Myocyte (in vitro differentiated cells): ENCODE data around the gene OR4D2. TPM values are rescaled to one million over a fixed set of nuclear protein-coding genes. Genes with fewer than 3 reads are reported as not detected.

Experiments used
- DNase-seq: peaks from one replicate; pipeline ENCODE4 v3.0.0-alpha.2; 2012; ENCODE audit warnings: low read depth
- total RNA-seq: library from RNA; depleted of rRNA; stranded (reverse); fragments of >200 nt; gene quantifications from 2 replicates; pipeline ENCODE4 v1.2.3, GENCODE V29; 2014

The OR4D2 gene
- total RNA-seq, 1 donor from 2014 or later: not detected

- DNase-seq: no peak
Observed at GRCh38 chr17:58205936-58206335, 39.2 kb downstream of the OR4D2 start.

DNA sequence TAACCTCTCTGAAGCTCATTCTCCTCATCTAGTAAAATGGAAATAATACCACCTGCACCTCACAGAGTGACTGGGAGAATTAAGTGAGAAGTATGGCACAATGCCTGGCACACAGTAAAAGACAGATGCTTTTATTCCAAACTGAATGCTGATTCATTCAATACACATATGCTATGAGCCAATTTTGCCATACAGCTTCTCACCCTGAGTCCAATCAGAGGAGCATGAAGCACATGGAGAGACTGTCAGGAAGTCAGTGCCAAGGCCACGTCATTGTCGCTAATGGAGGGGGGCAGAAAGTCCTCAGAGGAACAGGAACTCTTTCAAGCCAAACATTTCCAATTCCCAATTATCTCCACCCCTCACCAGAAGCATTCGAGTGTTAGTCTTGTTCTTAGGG lies 40.7 kb downstream of the OR4D2 start:
- no peak for DNase-seq

- DNase-seq: no peak
Observed at GRCh38 chr17:58208344-58208743, 41.6 kb downstream of the OR4D2 start.

DNA sequence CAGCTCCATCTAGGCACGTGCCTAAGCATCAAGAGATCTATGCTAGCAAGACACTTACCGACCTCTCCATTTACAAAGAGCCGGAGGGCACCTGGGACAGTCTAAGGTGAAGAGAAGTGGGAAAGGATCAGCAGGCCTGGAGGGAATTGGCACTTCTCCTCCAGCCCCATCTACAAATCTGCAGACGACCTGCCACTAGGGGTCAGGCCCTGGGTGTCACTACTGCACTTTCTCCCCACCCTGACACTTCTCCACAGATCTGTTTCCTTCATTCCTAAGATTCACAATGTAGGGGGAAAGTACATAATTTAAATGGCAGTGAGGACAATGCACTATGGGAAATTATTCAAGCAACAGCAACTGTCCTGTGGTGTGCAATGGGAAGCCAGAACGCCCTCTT lies 44.1 kb downstream of the OR4D2 start:
- DNase-seq: no peak

DNA sequence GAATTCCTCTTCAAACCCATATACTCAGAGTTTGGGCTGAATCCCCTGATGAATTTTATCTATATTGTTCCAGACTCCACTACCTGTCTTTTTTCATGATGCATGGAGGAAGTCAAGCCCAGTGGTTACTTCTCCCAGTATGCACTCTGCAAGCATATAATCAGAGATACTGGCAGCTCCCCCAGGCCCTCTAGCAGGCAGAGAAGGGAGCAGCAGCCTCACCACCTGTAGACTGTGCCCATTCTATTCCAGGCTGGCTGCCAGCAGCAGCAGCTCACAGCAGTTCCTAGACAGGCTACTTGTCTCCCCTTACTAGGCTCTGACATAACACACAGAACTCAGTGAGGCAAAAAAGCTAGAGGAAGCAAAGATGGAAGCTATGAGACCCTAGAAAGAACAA lies 48.9 kb downstream of the OR4D2 start:
- no peak for DNase-seq

DNA sequence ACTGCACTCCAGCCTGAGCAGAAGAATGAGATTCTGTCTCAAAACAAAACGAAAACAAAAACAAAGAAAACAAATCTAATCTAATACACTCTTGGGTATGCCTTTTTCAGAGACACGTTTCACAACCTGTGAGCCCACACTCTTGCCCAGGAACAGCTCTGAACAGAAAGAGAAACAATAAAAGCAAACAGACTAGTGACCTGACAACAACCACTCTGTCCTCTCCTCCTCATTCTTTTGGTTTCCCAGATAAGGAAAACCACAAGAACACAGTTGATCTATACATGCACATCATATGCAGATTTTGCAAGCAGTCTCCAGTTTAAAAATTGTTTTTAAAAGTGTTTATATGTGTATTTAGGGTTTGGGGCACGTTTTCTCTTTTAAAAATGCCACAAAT lies 51.0 kb downstream of the OR4D2 start:
- DNase-seq: no peak

DNA sequence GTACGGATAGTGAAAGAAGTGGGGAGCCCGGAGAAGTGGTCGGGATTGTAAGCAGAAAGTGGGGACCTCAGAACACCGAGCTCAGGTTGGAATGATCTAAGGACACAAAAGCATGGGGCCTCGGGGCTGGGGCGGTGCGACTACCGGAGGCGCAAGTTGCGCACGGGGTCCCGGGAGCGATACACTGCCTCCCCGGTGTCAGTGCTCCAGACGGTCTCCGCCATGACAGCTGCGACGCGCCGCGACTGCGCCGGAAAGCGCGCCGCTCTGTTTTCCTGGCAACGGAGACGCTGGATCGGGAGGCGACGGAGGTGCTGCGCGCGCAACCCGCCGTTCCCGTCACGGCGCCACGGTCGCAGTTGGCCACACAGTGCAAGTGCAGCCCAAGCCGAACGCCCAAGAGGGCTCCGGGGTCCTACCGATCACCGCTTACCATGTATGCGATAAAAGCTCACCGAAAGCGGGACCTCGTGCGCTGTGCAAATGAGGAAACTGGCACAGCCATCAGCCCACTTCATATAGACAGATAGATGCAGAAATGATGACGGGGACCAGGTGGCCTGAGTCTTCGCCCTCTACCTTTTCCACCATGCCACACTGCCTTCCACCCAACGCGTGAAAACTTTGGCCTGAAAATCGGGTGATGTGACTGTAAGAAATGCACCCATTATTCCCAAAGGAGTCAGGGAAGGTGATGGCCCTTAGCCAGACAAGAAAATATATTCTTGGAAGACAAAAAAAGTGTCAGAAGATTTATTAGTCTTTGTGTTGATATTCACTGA lies 52.4 kb downstream of the OR4D2 start, which contains the start of gene MKS1:
Gene MKS1 (minus strand): TSS at position 249 of the 782 bp plus-strand sequence. CDS start 25 bp downstream, at position 224.
- DNase-seq: peak; percentile 94

GRCh38 chr17:58219789-58220183 lies 53.0 kb downstream of the OR4D2 start:
- no peak for DNase-seq

Other genes with a start within 250 kb of the OR4D2 start
- gene CUEDC1, start 211.6 kb upstream of the OR4D2 start, total RNA-seq: 49.7 and 51.7 TPM in 2 replicates
- gene VEZF1, start 178.7 kb upstream of the OR4D2 start, total RNA-seq: 49.2 and 57.7 TPM in 2 replicates
- 180 and 183 TPM in 2 replicates for gene SRSF1, start 159.7 kb upstream of the OR4D2 start, total RNA-seq
- gene DYNLL2, start 83.6 kb upstream of the OR4D2 start, total RNA-seq: 10.1 and 12.8 TPM in 2 replicates
- gene OR4D1, start 18.6 kb upstream of the OR4D2 start, total RNA-seq: not detected in 2 replicates
- not detected in 2 replicates for gene EPX, start 25.7 kb downstream of the OR4D2 start, total RNA-seq
- 8.4 and 12.3 TPM in 2 replicates for gene MKS1, start 52.3 kb downstream of the OR4D2 start, total RNA-seq
- gene LPO, start 71.6 kb downstream of the OR4D2 start, total RNA-seq: not detected in 2 replicates
- 0.05 TPM in 2 replicates for gene MPO, start 114.0 kb downstream of the OR4D2 start, total RNA-seq
- gene TSPOAP1, start 161.8 kb downstream of the OR4D2 start, total RNA-seq: 0.16 TPM in 1 of 2 replicates, not detected in the other
- gene SUPT4H1, start 185.2 kb downstream of the OR4D2 start, total RNA-seq: 36.1 and 49.1 TPM in 2 replicates